Esophagus muscularis mucosa (tissue), 4 donors: ENCODE measurements around the gene ST3GAL5. TPM values are rescaled to one million over a fixed set of nuclear protein-coding genes. Genes with fewer than 3 reads are reported as not detected.

Experiments used
- DNase-seq: peaks from one replicate; pipeline ENCODE4 v3.0.0-alpha.2; 2017; ENCODE audit errors: extremely low spot score
- H3K27ac ChIP-seq, 4 donors: fragments of 200-600 bp; sonication (generic); replicated peaks in 1 of 4; 1 replicate in 3 of 4; 2 replicates in 1 of 4; pipeline ENCODE4 v1.5.1; 2016 to 2019; ENCODE audit warnings: mild to moderate bottlenecking in 1 of 4
- H3K27me3 ChIP-seq, 4 donors: fragments of 200-600 bp; sonication (generic); one replicate each; pipeline versions ENCODE4 v1.5.1 to v1.6.0; 2016 to 2019
- H3K36me3 ChIP-seq, 4 donors: fragments of 200-600 bp; sonication (generic); one replicate each; pipeline ENCODE4 v1.5.1; 2016 to 2019
- H3K4me1 ChIP-seq, 4 donors: fragments of 200-600 bp; sonication (generic); one replicate each; pipeline ENCODE4 v1.5.1; 2016 to 2019
- H3K4me3 ChIP-seq, 4 donors: fragments of 200-600 bp; sonication (generic); 1 replicate in 2 of 4; 2 replicates in 2 of 4; pipeline ENCODE4 v1.5.1; 2016 to 2019; ENCODE audit warnings: mild to moderate bottlenecking in 4 of 4, moderate library complexity in 1 of 4
- H3K9me3 ChIP-seq, 4 donors: fragments of 200-600 bp; sonication (generic); 1 replicate in 3 of 4; 2 replicates in 1 of 4; pipeline ENCODE4 v1.5.1; 2016 to 2019
- CTCF ChIP-seq, 3 experiments: fragments of 200-600 bp in 2 of 3; fragments of 450-650 bp in 1 of 3; sonication (generic) in 2 of 3; IDR thresholded peaks; one replicate each; pipeline ENCODE4 v1.5.1; 2017 to 2019; ENCODE audit warnings: antibody characterized with exemption in 3 of 3, mild to moderate bottlenecking in 2 of 3, moderate library complexity in 1 of 3
- EP300 ChIP-seq: sonication (generic); formaldehyde crosslinking; IDR thresholded peaks from one replicate; pipeline ENCODE4 v1.6.1; 2017; ENCODE audit warnings: antibody characterized with exemption
- POLR2A ChIP-seq: fragments of 450-650 bp; IDR thresholded peaks from one replicate; pipeline ENCODE4 v1.6.1; 2017; ENCODE audit warnings: antibody characterized with exemption, moderate library complexity, mild to moderate bottlenecking, low read depth
- POLR2AphosphoS5 ChIP-seq, 2 donors: sonication (generic); formaldehyde crosslinking; IDR thresholded peaks; one replicate each; pipeline ENCODE4 v1.6.1; 2017; ENCODE audit warnings: antibody characterized with exemption in 2 of 2
- WGBS: methylation state at CpG from one replicate; pipeline ENCODE4 v1.1.5; 2018; 5-methylcytosine and 5-hydroxymethylcytosine counted together
- intact Hi-C: fragments of 100-400 bp; cut with DNase I; formaldehyde crosslinking; loops from one replicate; pipeline ENCODE4 v1.15.1; 2023
- total RNA-seq, 4 donors: library from RNA; depleted of rRNA; stranded (reverse); fragments of >200 nt; gene quantifications; one replicate each; pipeline versions ENCODE4 v1.1.0 to v1.2.1, GENCODE V29; 2016

The ST3GAL5 gene
- total RNA-seq, 4 donors from 2014 or later, result 11.3 to 21.6 (median 19.4) TPM

DNA sequence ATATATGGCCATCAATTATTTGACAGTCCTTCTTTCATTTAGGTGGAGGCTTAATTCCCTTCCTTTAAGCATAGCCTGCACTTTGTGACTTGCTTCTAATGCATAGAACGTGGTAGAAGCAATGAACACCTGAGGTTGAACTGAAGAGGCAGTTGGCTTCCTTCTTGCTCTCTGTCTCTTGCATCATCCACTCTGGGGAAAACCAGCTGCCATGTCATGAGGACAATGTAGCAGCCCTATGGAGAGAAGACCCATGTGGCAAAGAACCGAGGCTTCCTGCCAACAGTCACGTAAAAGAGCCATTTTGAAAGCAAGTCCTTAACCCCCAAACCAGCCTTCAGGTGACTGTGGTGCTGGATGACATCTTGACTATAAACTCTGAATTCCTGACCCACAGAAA, 88.2 kb downstream of the ST3GAL5 start:
- Histone ChIP-seq H3K9me3 (peaks cover 0 to 6% (median 0%) of the 10 kb centered on the region in 4 donors), H3K27ac (no peak overlapping the region), H3K4me1 (peaks cover 23 to 25% (median 24%) of the 10 kb centered on the region in 4 donors), H3K36me3 (no peaks in the 10 kb centered on the region), H3K4me3 (no peak overlapping the region), H3K27me3 (no peaks in the 10 kb centered on the region)
- 97% methylated on average over 2 of the region's 3 CpGs for WGBS
- no peak for TF ChIP-seq EP300
- no peak for TF ChIP-seq POLR2A
- no peak for TF ChIP-seq POLR2AphosphoS5 (IDR thresholded peaks at IDR 0.05)
- TF ChIP-seq CTCF (IDR thresholded peaks at IDR 0.05), result no peak
- no peak for DNase-seq
- intact Hi-C loops, result no loop called here

DNA sequence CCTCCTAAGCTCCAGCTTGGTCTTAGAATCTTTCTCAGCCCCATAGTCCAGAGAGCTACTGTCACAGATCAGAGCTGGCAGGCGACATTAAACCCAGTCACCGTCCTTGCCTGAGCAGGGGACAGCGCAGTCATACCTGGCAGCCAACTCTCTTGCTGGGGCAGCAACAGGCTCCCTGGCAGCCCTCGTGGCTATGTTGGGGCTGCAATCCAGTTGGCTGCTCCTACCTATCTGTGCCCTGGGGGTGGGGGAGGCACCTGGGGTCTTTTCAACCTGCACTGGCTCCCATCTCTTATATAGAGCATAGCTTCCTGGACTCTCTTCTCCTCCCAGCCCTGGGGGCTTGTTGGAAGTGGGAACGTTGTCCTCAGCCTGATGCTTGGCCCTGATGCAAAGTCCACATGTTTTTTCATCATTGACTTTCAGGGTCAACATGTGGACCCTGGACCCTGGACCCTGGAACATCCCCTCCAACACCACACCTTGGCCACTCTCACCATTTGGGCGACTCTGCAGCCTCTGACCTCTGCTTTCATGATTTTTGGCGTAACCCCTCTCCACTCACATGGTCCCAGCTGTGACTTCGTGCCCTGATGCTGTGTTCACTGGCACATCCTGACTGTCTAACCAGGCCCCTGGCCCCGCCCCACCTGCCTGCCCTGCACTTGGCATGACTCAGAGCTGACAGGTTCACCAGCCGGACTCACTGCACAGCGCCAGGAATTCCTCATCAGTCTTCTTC, 89.4 kb downstream of the ST3GAL5 start:
- H3K4me3 ChIP-seq, result no peak overlapping the region
- TF ChIP-seq POLR2A (no peak), POLR2AphosphoS5 (IDR thresholded peaks at IDR 0.05) (no peak), EP300 (no peak), CTCF (IDR thresholded peaks at IDR 0.05) (no peak)
- H3K36me3 ChIP-seq, result no peaks in the 10 kb centered on the region
- H3K27me3 ChIP-seq, result no peaks in the 10 kb centered on the region
- peaks cover 35 to 37% (median 36%) of the 10 kb centered on the region in 4 donors for H3K4me1 ChIP-seq
- DNase-seq, result no peak
- H3K27ac ChIP-seq, result no peak overlapping the region
- 82% methylated on average over 10 of the region's 11 CpGs for WGBS
- intact Hi-C loops, result no loop called here
- H3K9me3 ChIP-seq, result peaks cover 0 to 6% (median 0%) of the 10 kb centered on the region in 4 donors

DNA sequence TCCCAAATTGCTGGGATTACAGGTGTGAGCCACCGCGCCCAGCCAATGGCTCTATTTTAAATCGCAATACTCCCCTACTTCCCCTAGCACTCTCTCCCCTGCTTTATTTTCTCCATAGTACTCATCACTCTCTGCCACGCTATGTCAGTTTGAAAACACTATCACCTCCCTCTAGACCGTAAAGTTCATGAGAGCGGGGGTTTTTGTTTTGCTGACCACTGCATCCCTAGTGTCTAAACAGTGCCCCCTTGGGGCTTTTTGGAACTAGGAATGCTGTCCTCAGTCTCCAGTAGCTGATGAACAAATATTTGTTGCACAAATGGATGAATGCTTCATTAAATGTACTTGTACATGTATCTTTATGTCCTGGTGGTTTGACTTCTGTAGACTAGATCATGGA, 90.9 kb downstream of the ST3GAL5 start:
- TF ChIP-seq POLR2AphosphoS5 (IDR thresholded peaks at IDR 0.05) (no peak), EP300 (no peak), CTCF (IDR thresholded peaks at IDR 0.05) (peak; percentile 62 to 65 (median 63)), POLR2A (no peak)
- DNase-seq, result no peak
- 59% methylated on average over 6 of the region's 6 CpGs for WGBS
- Histone ChIP-seq H3K9me3 (peaks cover 0 to 6% (median 0%) of the 10 kb centered on the region in 4 donors), H3K4me1 (peaks cover 49 to 51% (median 51%) of the 10 kb centered on the region in 4 donors), H3K27ac (no peak overlapping the region), H3K36me3 (no peaks in the 10 kb centered on the region), H3K27me3 (no peaks in the 10 kb centered on the region), H3K4me3 (no peak overlapping the region)
- intact Hi-C loops, result loop anchor here (1.0 kb wide), 1 partner anchor 69 kb away; no protein-coding TSS in a partner anchor

- Histone ChIP-seq H3K4me3 (no peak overlapping the region), H3K36me3 (no peaks in the 10 kb centered on the region), H3K4me1 (peaks cover 56 to 58% (median 58%) of the 10 kb centered on the region in 4 donors), H3K9me3 (peaks cover 0 to 6% (median 0%) of the 10 kb centered on the region in 4 donors), H3K27ac (peak overlapping the region; percentile 71 to 87 (median 79)), H3K27me3 (no peaks in the 10 kb centered on the region)
- TF ChIP-seq EP300 (no peak), POLR2A (no peak), POLR2AphosphoS5 (IDR thresholded peaks at IDR 0.05) (no peak), CTCF (IDR thresholded peaks at IDR 0.05) (no peak)
- WGBS, result 88% methylated on average over 13 of the region's 13 CpGs
- DNase-seq, result no peak
- intact Hi-C loops, result no loop called here
Measured at GRCh38 chr2:85797263-85797660, 91.5 kb downstream of the ST3GAL5 start.
